SK-N-SH (cell line): ENCODE results near the gene CDC123.

Source experiments
- CTCF ChIP-seq: fragments of 200-600 bp; sonication (generic); IDR thresholded peaks from 2 replicates; pipeline ENCODE4 v1.6.1; 2017; ENCODE audit warnings: antibody characterized with exemption, mild to moderate bottlenecking, moderate library complexity
- EP300 ChIP-seq, 2 experiments: IDR thresholded peaks; 2 replicates each; pipeline versions ENCODE4 v1.4.0 to v1.6.1; 2012; ENCODE audit warnings: borderline replicate concordance in 1 of 2, low read depth in 1 of 2, low read length in 1 of 2
- GATA2 ChIP-seq: sonication (generic); formaldehyde crosslinking; IDR thresholded peaks from 2 replicates; pipeline ENCODE4 v1.5.0; 2020; ENCODE audit warnings: mild to moderate bottlenecking, missing genetic modification reagents
- IRF3 ChIP-seq: fragments of 150-350 bp; IDR thresholded peaks from 2 replicates; pipeline ENCODE4 v1.6.1; 2016; ENCODE audit warnings: mild to moderate bottlenecking, low read depth, low read length
- NRF1 ChIP-seq: IDR thresholded peaks from 2 replicates; pipeline ENCODE4 v1.6.1; 2012; ENCODE audit warnings: low read depth, mild to moderate bottlenecking, low read length

- TF ChIP-seq GATA2 (CRISPR knock-in tag) (no peak), IRF3 (no peak), EP300 (IDR thresholded peaks at IDR 0.05; ENCODE audit: borderline replicate concordance in 1 of 2, low read depth in 1 of 2, low read length in 1 of 2) (no peak), NRF1 (no peak), CTCF (no peak)
Measured at GRCh38 chr10:12235116-12235694, 39.2 kb downstream of the CDC123 start.
